ENCODE results near the gene STAC3. TPM values are rescaled to one million over a fixed set of nuclear protein-coding genes. Genes with fewer than 3 reads are reported as not detected.

STAC3 gene
- total RNA-seq, 1 donor from 2014 or later = 0.74 TPM

DNA sequence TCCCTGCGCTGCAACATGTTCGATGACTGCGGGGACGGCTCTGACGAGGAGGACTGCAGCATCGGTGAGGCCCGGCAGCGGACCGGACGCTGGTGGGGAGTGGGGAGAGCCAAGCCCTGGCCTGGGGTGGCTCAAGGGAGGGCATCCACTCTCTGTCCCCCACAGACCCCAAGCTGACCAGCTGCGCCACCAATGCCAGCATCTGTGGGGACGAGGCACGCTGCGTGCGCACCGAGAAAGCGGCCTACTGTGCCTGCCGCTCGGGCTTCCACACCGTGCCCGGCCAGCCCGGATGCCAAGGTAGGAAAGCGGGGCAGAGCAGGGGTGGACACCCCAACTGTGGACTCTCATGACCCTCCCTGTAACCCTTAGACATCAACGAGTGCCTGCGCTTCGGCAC is 45.8 kb downstream of the STAC3 start:
- intact Hi-C loops (cut with DNase I) = loop anchor here (5.0 kb wide), 1 partner anchor 37 kb away; no protein-coding TSS in a partner anchor

GRCh38 chr12:57204454-57204853 is 46.5 kb downstream of the STAC3 start:
- H3K4me3 ChIP-seq = no peak overlapping the region
- H3K4me1 ChIP-seq = no peaks in the 10 kb centered on the region
- H3K9me3 ChIP-seq = no peaks in the 10 kb centered on the region
- peaks cover 4 to 94% of the 10 kb centered on the region in 2 donors for H3K36me3 ChIP-seq
- DNase-seq (ENCODE audit: extremely low spot score in 2 of 2) = no peak
- TF ChIP-seq POLR2AphosphoS5 (IDR thresholded peaks at IDR 0.05; ENCODE audit: insufficient read depth in 1 of 2, low read depth in 1 of 2) (peak in 1 of 2 donors; percentile 3), POLR2A (IDR thresholded peaks at IDR 0.05) (no peak), CTCF (IDR thresholded peaks at IDR 0.05) (no peak)
- H3K27ac ChIP-seq = no peak overlapping the region
- intact Hi-C loops (cut with DNase I) = no loop called here
- H3K27me3 ChIP-seq = no peaks in the 10 kb centered on the region

More for the DNA sequence above, 45.8 kb downstream of the STAC3 start:
- DNase-seq (ENCODE audit: extremely low spot score in 2 of 2) = no peak
- no peak for TF ChIP-seq POLR2A (IDR thresholded peaks at IDR 0.05)
- TF ChIP-seq POLR2AphosphoS5 (IDR thresholded peaks at IDR 0.05; ENCODE audit: insufficient read depth in 1 of 2, low read depth in 1 of 2) = no peak
- TF ChIP-seq CTCF (IDR thresholded peaks at IDR 0.05) = no peak
- no peak overlapping the region for H3K4me3 ChIP-seq
- no peaks in the 10 kb centered on the region for H3K27me3 ChIP-seq
- H3K36me3 ChIP-seq = peaks cover 4 to 94% of the 10 kb centered on the region in 2 donors
- no peaks in the 10 kb centered on the region for H3K9me3 ChIP-seq
- H3K27ac ChIP-seq = no peak overlapping the region
- H3K4me1 ChIP-seq = no peaks in the 10 kb centered on the region

- Histone ChIP-seq H3K9me3 (no peaks in the 10 kb centered on the region), H3K4me3 (no peak overlapping the region), H3K4me1 (no peaks in the 10 kb centered on the region), H3K27me3 (no peaks in the 10 kb centered on the region), H3K27ac (no peak overlapping the region), H3K36me3 (peaks cover 4 to 94% of the 10 kb centered on the region in 2 donors)
- TF ChIP-seq CTCF (IDR thresholded peaks at IDR 0.05) (no peak), POLR2A (IDR thresholded peaks at IDR 0.05) (no peak), POLR2AphosphoS5 (IDR thresholded peaks at IDR 0.05; ENCODE audit: insufficient read depth in 1 of 2, low read depth in 1 of 2) (no peak)
- DNase-seq (ENCODE audit: extremely low spot score in 2 of 2) = no peak
- intact Hi-C loops (cut with DNase I) = no loop called here
Observed at GRCh38 chr12:57203791-57204190, 47.2 kb downstream of the STAC3 start.

- no peaks in the 10 kb centered on the region for H3K27me3 ChIP-seq
- intact Hi-C loops (cut with DNase I) = no loop called here
Observed at GRCh38 chr12:57203201-57203600, 47.8 kb downstream of the STAC3 start.

More at GRCh38 chr12:57203201-57203600, 47.8 kb downstream of the STAC3 start:
- no peak for DNase-seq (ENCODE audit: extremely low spot score in 2 of 2)
- H3K36me3 ChIP-seq = peaks cover 4 to 96% of the 10 kb centered on the region in 2 donors
- H3K4me3 ChIP-seq = no peak overlapping the region
- H3K4me1 ChIP-seq = no peaks in the 10 kb centered on the region
- H3K27ac ChIP-seq = no peak overlapping the region
- no peaks in the 10 kb centered on the region for H3K9me3 ChIP-seq
- TF ChIP-seq POLR2AphosphoS5 (IDR thresholded peaks at IDR 0.05; ENCODE audit: insufficient read depth in 1 of 2, low read depth in 1 of 2) (no peak), POLR2A (IDR thresholded peaks at IDR 0.05) (no peak), CTCF (IDR thresholded peaks at IDR 0.05) (no peak)
